Spleen (tissue), 7 donors: ENCODE data around the gene TIAM1.

ENCODE experiments used
- CTCF ChIP-seq, 11 experiments: fragments of 200-600 bp in 7 of 11; fragments of 450-650 bp in 4 of 11; sonication (generic) in 4 of 11; IDR thresholded peaks in 8 of 11; conservative IDR thresholded peaks in 3 of 11; 1 replicate in 7 of 11; 2 replicates in 4 of 11; pipeline versions ENCODE4 v1.4.0 to v1.8.0; 2016 to 2021; ENCODE audit warnings: antibody characterized with exemption in 11 of 11, inconsistent platforms in 4 of 11, mild to moderate bottlenecking in 1 of 11
- POLR2AphosphoS5 ChIP-seq, 3 donors: sonication (generic); formaldehyde crosslinking; IDR thresholded peaks; one replicate each; pipeline ENCODE4 v1.5.1; 2017; ENCODE audit warnings: antibody characterized with exemption in 3 of 3
- donor health status: DM: no; HTN: no; CAD: no; lungs with moderate emphysema.
- donor health status: DM: no; HTN: no; CAD: no.
- donor health status: DM: no; HTN: no; CAD: no.

GRCh38 chr21:31264574-31264973, 79.5 kb downstream of the TIAM1 start:
- TF ChIP-seq CTCF (IDR thresholded peaks at IDR 0.05 in 8 of 11, conservative IDR thresholded peaks at IDR 0.05 in 3 of 11) (no peak), POLR2AphosphoS5 (IDR thresholded peaks at IDR 0.05) (no peak)
